Measurements from ENCODE around the gene TANC1. TPM values are rescaled to one million over a fixed set of nuclear protein-coding genes. Genes with fewer than 3 reads are reported as not detected.

The TANC1 gene
- total and polyA plus RNA-seq, 11 donors, result 26.6 to 91.1 (median 68.8) TPM

- no peak overlapping the region for H3K4me3 ChIP-seq
- H3K27ac ChIP-seq, result peak overlapping the region in 7 of 12 donors; percentile 5 to 76 (median 63)
- 77 to 85% (median 83%) methylated on average over 2 of the region's 2 CpGs for WGBS, 4 donors
- TF ChIP-seq CTCF (IDR thresholded peaks at IDR 0.05), result no peak
- no peak for TF ChIP-seq POLR2A (IDR thresholded peaks at IDR 0.05)
- H3K9me3 ChIP-seq, result no peaks in the 10 kb centered on the region
- ATAC-seq (no peak), DNase-seq (no peak)
- intact Hi-C loops (cut with DNase I), result loop anchor here in 3 of 10 donors (5.0 to 10.0 kb wide), 2 partner anchors 73 to 146 kb away; partner anchors contain the start of gene TANC1 (in 2 of the 3)
- no peaks in the 10 kb centered on the region for H3K36me3 ChIP-seq
- no peaks in the 10 kb centered on the region for H3K27me3 ChIP-seq
- peaks cover 0 to 76% (median 20%) of the 10 kb centered on the region in 12 donors for H3K4me1 ChIP-seq
Observed at GRCh38 chr2:159110784-159111183, 142.3 kb downstream of the TANC1 start.

- WGBS, 4 donors, result 56 to 71% (median 67%) methylated on average over 7 to 8 of the region's 8 CpGs
- Histone ChIP-seq H3K9me3 (peaks cover 0 to under 1% (median 0%) of the 10 kb centered on the region in 12 donors), H3K4me1 (peaks cover 0 to 74% (median 17%) of the 10 kb centered on the region in 12 donors), H3K36me3 (no peaks in the 10 kb centered on the region), H3K27me3 (no peaks in the 10 kb centered on the region), H3K27ac (peak overlapping the region in 9 of 12 donors; percentile 11 to 76 (median 46)), H3K4me3 (no peak overlapping the region)
- DNase-seq (peak in 4 of 5 donors; percentile 59 to 80 (median 66)), ATAC-seq (peak; percentile 76 to 87 (median 85))
- intact Hi-C loops (cut with DNase I), result loop anchor here in 3 of 10 donors (5.0 to 10.0 kb wide), 2 partner anchors 74 to 147 kb away; partner anchors contain the start of gene TANC1 (in 2 of the 3)
- TF ChIP-seq CTCF (IDR thresholded peaks at IDR 0.05) (peak in 1 of 12 donors; percentile 15), POLR2A (IDR thresholded peaks at IDR 0.05) (no peak)
Observed at GRCh38 chr2:159111346-159111927, 143.0 kb downstream of the TANC1 start.

- H3K27me3 ChIP-seq, result no peaks in the 10 kb centered on the region
- H3K36me3 ChIP-seq, result no peaks in the 10 kb centered on the region
- peak overlapping the region in 2 of 12 donors; percentile 17 to 24 for H3K27ac ChIP-seq
- peaks cover 0 to 9% (median 0%) of the 10 kb centered on the region in 12 donors for H3K9me3 ChIP-seq
- ATAC-seq (no peak), DNase-seq (no peak)
- peaks cover 3 to 65% (median 18%) of the 10 kb centered on the region in 12 donors for H3K4me1 ChIP-seq
- intact Hi-C loops (cut with DNase I), result loop anchor here (5.0 to 10.0 kb wide), 5 partner anchors 73 to 150 kb away; partner anchors contain the start of gene TANC1 (in 7 of the 10)
- WGBS, 4 donors, result 90 to 93% (median 92%) methylated on average over 5 of the region's 5 CpGs
- H3K4me3 ChIP-seq, result no peak overlapping the region
- TF ChIP-seq POLR2A (IDR thresholded peaks at IDR 0.05) (no peak), CTCF (IDR thresholded peaks at IDR 0.05) (no peak)
Observed at GRCh38 chr2:159114835-159115234, 146.4 kb downstream of the TANC1 start.

GRCh38 chr2:159116922-159117321, 148.5 kb downstream of the TANC1 start:
- TF ChIP-seq POLR2A (IDR thresholded peaks at IDR 0.05) (no peak), CTCF (IDR thresholded peaks at IDR 0.05) (no peak)
- DNase-seq (no peak), ATAC-seq (no peak)
- Histone ChIP-seq H3K27ac (peak overlapping the region in 3 of 12 donors; percentile 29 to 39 (median 32)), H3K36me3 (no peaks in the 10 kb centered on the region), H3K4me1 (peaks cover 3 to 66% (median 18%) of the 10 kb centered on the region in 12 donors), H3K27me3 (no peaks in the 10 kb centered on the region), H3K4me3 (no peak overlapping the region), H3K9me3 (peaks cover 0 to 9% (median 0%) of the 10 kb centered on the region in 12 donors)
- WGBS, 4 donors, result 94 to 97% (median 96%) methylated on average over 6 of the region's 6 CpGs
- intact Hi-C loops (cut with DNase I), result loop anchor here (5.0 to 10.0 kb wide), 5 partner anchors 75 to 152 kb away; partner anchors contain the start of gene TANC1 (in 7 of the 10)
